BE2C (cell line): ENCODE results near the gene CEP170B.
"Not testable (repeated sequence)": the region's sequence is repeated elsewhere in the genome, so short reads cannot be mapped to it uniquely, and the experiment has no call there.

ENCODE experiments used
- DNase-seq: peaks from one replicate; pipeline ENCODE4 v3.0.0-alpha.2; 2020
- H3K27me3 ChIP-seq: fragments of 250-450 bp; sonication (Bioruptor Pico); 2 replicates; pipeline ENCODE4 v1.5.1; 2020; ENCODE audit warnings: mild to moderate bottlenecking
- H3K36me3 ChIP-seq: fragments of 250-450 bp; sonication (Bioruptor Pico); 2 replicates; pipeline ENCODE4 v1.5.1; 2020; ENCODE audit warnings: mild to moderate bottlenecking
- H3K4me1 ChIP-seq: fragments of 250-450 bp; sonication (Bioruptor Pico); 2 replicates; pipeline ENCODE4 v1.5.1; 2020
- H3K4me3 ChIP-seq: 2 replicates; pipeline ENCODE4 v1.5.1; 2011; ENCODE audit warnings: low read depth, low read length
- H3K9me3 ChIP-seq: fragments of 250-450 bp; sonication (Bioruptor Pico); 2 replicates; pipeline ENCODE4 v1.5.1; 2020
- CTCF ChIP-seq: IDR thresholded peaks from 2 replicates; pipeline ENCODE4 v1.5.1; 2012; ENCODE audit warnings: mild to moderate bottlenecking, low read depth, low read length

The CEP170B gene

GRCh38 chr14:104826861-104827176 lies 38.2 kb upstream of the CEP170B start:
- H3K27me3 ChIP-seq: no peaks in the 10 kb centered on the region
- peaks cover 6% of the 10 kb centered on the region; the same call in 1 of the 2 replicates for H3K4me1 ChIP-seq
- DNase-seq: no peak
- no peaks in the 10 kb centered on the region for H3K9me3 ChIP-seq
- peak overlapping the region; percentile 38 for H3K4me3 ChIP-seq
- TF ChIP-seq CTCF: no peak
- no peaks in the 10 kb centered on the region for H3K36me3 ChIP-seq

GRCh38 chr14:104827177-104828055 lies 37.7 kb upstream of the CEP170B start:
- TF ChIP-seq CTCF: peak; percentile 67
- peak overlapping the region; percentile 38 for H3K4me3 ChIP-seq
- peak; percentile 84 for DNase-seq
- no peaks in the 10 kb centered on the region for H3K9me3 ChIP-seq
- H3K36me3 ChIP-seq: no peaks in the 10 kb centered on the region
- H3K4me1 ChIP-seq: peaks cover 6% of the 10 kb centered on the region; the same call in 1 of the 2 replicates
- H3K27me3 ChIP-seq: no peaks in the 10 kb centered on the region

- Histone ChIP-seq H3K36me3 (no peaks in the 10 kb centered on the region), H3K9me3 (no peaks in the 10 kb centered on the region), H3K27me3 (no peaks in the 10 kb centered on the region), H3K4me1 (peaks cover 6% of the 10 kb centered on the region; the same call in 1 of the 2 replicates), H3K4me3 (no peak overlapping the region)
- TF ChIP-seq CTCF: no peak
- no peak for DNase-seq
Observed at GRCh38 chr14:104830781-104831180, 34.3 kb upstream of the CEP170B start.

- H3K27me3 ChIP-seq: peaks cover 24% of the 10 kb centered on the region
- H3K4me1 ChIP-seq, H3K9me3 ChIP-seq, DNase-seq, H3K36me3 ChIP-seq, H3K4me3 ChIP-seq: not testable (repeated sequence)
Observed at GRCh38 chr14:104836171-104836935, 28.7 kb upstream of the CEP170B start.

GRCh38 chr14:104841730-104842129 lies 23.3 kb upstream of the CEP170B start:
- Histone ChIP-seq H3K27me3 (peaks cover 73% of the 10 kb centered on the region), H3K36me3 (no peaks in the 10 kb centered on the region), H3K4me1 (no peaks in the 10 kb centered on the region), H3K9me3 (no peaks in the 10 kb centered on the region), H3K4me3 (no peak overlapping the region)
- no peak for TF ChIP-seq CTCF
- DNase-seq: no peak

- DNase-seq: no peak
- no peak for TF ChIP-seq CTCF
- Histone ChIP-seq H3K36me3 (no peaks in the 10 kb centered on the region), H3K9me3 (no peaks in the 10 kb centered on the region), H3K4me1 (no peaks in the 10 kb centered on the region), H3K27me3 (peaks cover 73% of the 10 kb centered on the region), H3K4me3 (no peak overlapping the region)
Observed at GRCh38 chr14:104843006-104843405, 22.1 kb upstream of the CEP170B start.
